ENCODE measurements around the gene ELN. TPM values are rescaled to one million over a fixed set of nuclear protein-coding genes. Genes with fewer than 3 reads are reported as not detected.

Gene ELN
- total RNA-seq, 4 donors from 2014 or later = 11.5 to 210 (median 27.9) TPM

GRCh38 chr7:74087791-74088453, 59.9 kb downstream of the ELN start:
- Histone ChIP-seq H3K9me3 (no peaks in the 10 kb centered on the region), H3K4me3 (no peak overlapping the region), H3K27ac (no peak overlapping the region), H3K36me3 (no peaks in the 10 kb centered on the region), H3K27me3 (no peaks in the 10 kb centered on the region), H3K4me1 (peaks cover 0 to 23% (median 17%) of the 10 kb centered on the region in 4 donors)
- no peak for TF ChIP-seq CTCF (IDR thresholded peaks at IDR 0.05)
- TF ChIP-seq POLR2A (IDR thresholded peaks at IDR 0.05) = no peak
- no peak for DNase-seq

- TF ChIP-seq CTCF (IDR thresholded peaks at IDR 0.05) (no peak), POLR2A (IDR thresholded peaks at IDR 0.05) (no peak)
- Histone ChIP-seq H3K27ac (peak overlapping the region; percentile 71 to 91 (median 82)), H3K36me3 (no peaks in the 10 kb centered on the region), H3K4me1 (peaks cover 0 to 31% (median 13%) of the 10 kb centered on the region in 4 donors), H3K4me3 (peak overlapping the region; percentile 41 to 55 (median 51)), H3K27me3 (no peaks in the 10 kb centered on the region), H3K9me3 (no peaks in the 10 kb centered on the region)
- peak in 2 of 3 donors; percentile 61 to 64 for DNase-seq
These were observed 64.5 kb downstream of the ELN start for GRCh38 chr7:74092321-74092963.

GRCh38 chr7:74092964-74093471, 65.0 kb downstream of the ELN start:
- Histone ChIP-seq H3K4me1 (peaks cover 0 to 31% (median 13%) of the 10 kb centered on the region in 4 donors), H3K27me3 (no peaks in the 10 kb centered on the region), H3K4me3 (peak overlapping the region; percentile 41 to 55 (median 51)), H3K9me3 (no peaks in the 10 kb centered on the region), H3K27ac (peak overlapping the region; percentile 71 to 91 (median 82)), H3K36me3 (no peaks in the 10 kb centered on the region)
- DNase-seq = peak in 2 of 3 donors; percentile 76 to 78
- TF ChIP-seq CTCF (IDR thresholded peaks at IDR 0.05) = no peak
- TF ChIP-seq POLR2A (IDR thresholded peaks at IDR 0.05) = no peak

GRCh38 chr7:74093671-74094223, 65.8 kb downstream of the ELN start:
- TF ChIP-seq CTCF (IDR thresholded peaks at IDR 0.05) (no peak), POLR2A (IDR thresholded peaks at IDR 0.05) (no peak)
- DNase-seq = no peak
- H3K27me3 ChIP-seq = no peaks in the 10 kb centered on the region
- H3K27ac ChIP-seq = peak overlapping the region; percentile 71 to 91 (median 82)
- no peaks in the 10 kb centered on the region for H3K36me3 ChIP-seq
- H3K4me3 ChIP-seq = peak overlapping the region; percentile 41 to 55 (median 51)
- no peaks in the 10 kb centered on the region for H3K9me3 ChIP-seq
- peaks cover 0 to 31% (median 13%) of the 10 kb centered on the region in 4 donors for H3K4me1 ChIP-seq

- Histone ChIP-seq H3K27me3 (no peaks in the 10 kb centered on the region), H3K36me3 (no peaks in the 10 kb centered on the region), H3K9me3 (no peaks in the 10 kb centered on the region), H3K27ac (peak overlapping the region; percentile 71 to 91 (median 82)), H3K4me3 (peak overlapping the region; percentile 41 to 55 (median 51)), H3K4me1 (peaks cover 0 to 31% (median 13%) of the 10 kb centered on the region in 4 donors)
- DNase-seq = peak; percentile 63 to 91 (median 74)
- peak in 1 of 6 experiments; percentile 9 for TF ChIP-seq CTCF (IDR thresholded peaks at IDR 0.05)
- no peak for TF ChIP-seq POLR2A (IDR thresholded peaks at IDR 0.05)
These were observed 66.5 kb downstream of the ELN start for GRCh38 chr7:74094224-74095101.
